T1000 (cell line): ENCODE data around the gene FAM169A.
"Not testable (repeated sequence)": the region's sequence is repeated elsewhere in the genome, so short reads cannot be mapped to it uniquely, and the experiment has no call there.

Source experiments
- DNase-seq: peaks from one replicate; lab custom pipeline; 2025; ENCODE audit warnings: mixed read lengths; lab: John Stamatoyannopoulos, UW

FAM169A gene

GRCh38 chr5:74870299-74871067 lies 4.3 kb upstream of the FAM169A start:
- DNase-seq, result no peak

GRCh38 chr5:74869414-74869813 lies 3.2 kb upstream of the FAM169A start:
- DNase-seq, result not testable (repeated sequence)

GRCh38 chr5:74866596-74867162 lies 492 bp upstream of the FAM169A start:
- no peak for DNase-seq

GRCh38 chr5:74865256-74865803 lies 857 bp downstream of the FAM169A start:
- DNase-seq, result no peak

GRCh38 chr5:74864823-74865222 lies 1.4 kb downstream of the FAM169A start:
- no peak for DNase-seq

- no peak for DNase-seq
Observed at GRCh38 chr5:74863726-74864125, 2.5 kb downstream of the FAM169A start.

GRCh38 chr5:74862221-74862620 lies 4.0 kb downstream of the FAM169A start:
- no peak for DNase-seq

GRCh38 chr5:74856975-74857374 lies 9.2 kb downstream of the FAM169A start:
- DNase-seq, result not testable (repeated sequence)

- DNase-seq, result no peak
Observed at GRCh38 chr5:74853256-74853655, 12.9 kb downstream of the FAM169A start.

GRCh38 chr5:74851684-74852353 lies 14.4 kb downstream of the FAM169A start:
- no peak for DNase-seq

GRCh38 chr5:74850789-74851425 lies 15.3 kb downstream of the FAM169A start:
- DNase-seq, result no peak

GRCh38 chr5:74850030-74850429 lies 16.2 kb downstream of the FAM169A start:
- no peak for DNase-seq

- DNase-seq, result no peak
Observed at GRCh38 chr5:74848553-74849025, 17.6 kb downstream of the FAM169A start.

GRCh38 chr5:74839229-74839628 lies 27.0 kb downstream of the FAM169A start:
- no peak for DNase-seq

GRCh38 chr5:74838262-74838661 lies 27.9 kb downstream of the FAM169A start:
- DNase-seq, result no peak

- no peak for DNase-seq
Observed at GRCh38 chr5:74837115-74837514, 29.1 kb downstream of the FAM169A start.

- DNase-seq, result no peak
Observed at GRCh38 chr5:74833537-74834266, 32.5 kb downstream of the FAM169A start.

GRCh38 chr5:74829413-74829812 lies 36.8 kb downstream of the FAM169A start:
- no peak for DNase-seq

- DNase-seq, result no peak
Observed at GRCh38 chr5:74822288-74822687, 43.9 kb downstream of the FAM169A start.

GRCh38 chr5:74816875-74817274 lies 49.3 kb downstream of the FAM169A start:
- DNase-seq, result no peak

- DNase-seq, result no peak
Observed at GRCh38 chr5:74810915-74811314, 55.3 kb downstream of the FAM169A start.

- no peak for DNase-seq
Observed at GRCh38 chr5:74801941-74802340, 64.2 kb downstream of the FAM169A start.
